Suprapubic skin (tissue), 4 donors: ENCODE results near the gene ADNP2.

Experiments used
- EP300 ChIP-seq: sonication (generic); formaldehyde crosslinking; IDR thresholded peaks from one replicate; pipeline ENCODE4 v1.6.1; 2017; ENCODE audit warnings: antibody characterized with exemption
- POLR2A ChIP-seq, 2 donors: fragments of 450-650 bp; IDR thresholded peaks; one replicate each; pipeline ENCODE4 v1.6.1; 2017; ENCODE audit warnings: antibody characterized with exemption in 2 of 2, mild to moderate bottlenecking in 2 of 2, moderate library complexity in 2 of 2
- POLR2AphosphoS5 ChIP-seq, 3 donors: sonication (generic); formaldehyde crosslinking; IDR thresholded peaks; one replicate each; pipeline ENCODE4 v1.6.1; 2017; ENCODE audit warnings: antibody characterized with exemption in 3 of 3
- TF ChIP-seq, protein P1 (sequence below), 2 donors: fragments of 200-600 bp in 1 of 2; fragments of 450-650 bp in 1 of 2; sonication (generic) in 1 of 2; IDR thresholded peaks; one replicate each; pipeline ENCODE4 v1.5.1; 2016 to 2019; ENCODE audit warnings: antibody characterized with exemption in 2 of 2, mild to moderate bottlenecking in 1 of 2, moderate library complexity in 1 of 2

DNA sequence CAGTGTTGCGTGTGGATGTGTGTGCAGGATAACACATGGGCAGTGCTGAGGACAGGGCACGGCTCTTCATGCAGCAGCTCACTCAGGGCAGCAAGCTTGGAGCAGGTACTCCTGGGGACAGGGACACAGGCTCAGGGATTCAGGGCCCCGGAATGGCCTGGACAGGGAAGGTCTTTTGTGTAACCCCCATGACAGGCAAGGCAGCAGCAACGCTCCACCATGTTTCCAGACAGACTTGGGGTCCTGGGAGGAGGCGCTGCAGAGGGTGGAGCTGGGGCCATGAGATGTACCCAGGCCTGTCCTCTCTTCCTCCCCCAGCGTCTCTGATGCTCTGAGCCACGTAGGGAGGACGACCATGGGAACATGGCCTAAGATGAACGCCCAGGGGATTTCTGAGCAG lies 58.3 kb downstream of the ADNP2 start:
- TF ChIP-seq, protein P1, sequence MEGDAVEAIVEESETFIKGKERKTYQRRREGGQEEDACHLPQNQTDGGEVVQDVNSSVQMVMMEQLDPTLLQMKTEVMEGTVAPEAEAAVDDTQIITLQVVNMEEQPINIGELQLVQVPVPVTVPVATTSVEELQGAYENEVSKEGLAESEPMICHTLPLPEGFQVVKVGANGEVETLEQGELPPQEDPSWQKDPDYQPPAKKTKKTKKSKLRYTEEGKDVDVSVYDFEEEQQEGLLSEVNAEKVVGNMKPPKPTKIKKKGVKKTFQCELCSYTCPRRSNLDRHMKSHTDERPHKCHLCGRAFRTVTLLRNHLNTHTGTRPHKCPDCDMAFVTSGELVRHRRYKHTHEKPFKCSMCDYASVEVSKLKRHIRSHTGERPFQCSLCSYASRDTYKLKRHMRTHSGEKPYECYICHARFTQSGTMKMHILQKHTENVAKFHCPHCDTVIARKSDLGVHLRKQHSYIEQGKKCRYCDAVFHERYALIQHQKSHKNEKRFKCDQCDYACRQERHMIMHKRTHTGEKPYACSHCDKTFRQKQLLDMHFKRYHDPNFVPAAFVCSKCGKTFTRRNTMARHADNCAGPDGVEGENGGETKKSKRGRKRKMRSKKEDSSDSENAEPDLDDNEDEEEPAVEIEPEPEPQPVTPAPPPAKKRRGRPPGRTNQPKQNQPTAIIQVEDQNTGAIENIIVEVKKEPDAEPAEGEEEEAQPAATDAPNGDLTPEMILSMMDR (IDR thresholded peaks at IDR 0.05), result no peak
- TF ChIP-seq POLR2A (IDR thresholded peaks at IDR 0.05) (no peak), EP300 (no peak), POLR2AphosphoS5 (IDR thresholded peaks at IDR 0.05) (no peak)
